B cell (primary cell): ENCODE results near the gene IP6K2. TPM values are rescaled to one million over a fixed set of nuclear protein-coding genes. Genes with fewer than 3 reads are reported as not detected.
"Not testable (repeated sequence)": the region's sequence is repeated elsewhere in the genome, so short reads cannot be mapped to it uniquely, and the experiment has no call there.

Experiments used
- ATAC-seq: fragments of 200-7000 bp; cut with Tn5 transposase; one replicate; pipeline ENCODE4 v1.10.0; 2021; ENCODE audit warnings: low read depth, mild to moderate bottlenecking, moderate number of reproducible peaks, moderate library complexity
- CTCF ChIA-PET: fragments of 350-600 bp; sonication (Branson Sonifier 250); formaldehyde crosslinking; loops from one replicate; lab custom pipeline; 2021; ENCODE audit warnings: antibody characterized with exemption, inconsistent platforms; lab: Charles Lee
- POLR2A ChIA-PET: fragments of 350-600 bp; sonication (Branson Sonifier 250); formaldehyde crosslinking; loops from one replicate; lab custom pipeline; 2021; ENCODE audit warnings: antibody characterized with exemption; lab: Charles Lee
- DNase-seq: peaks from one replicate; pipeline ENCODE4 v3.0.0; 2013
- H2AFZ ChIP-seq: 2 replicates; pipeline ENCODE4 v1.6.1; 2012; ENCODE audit warnings: mild to moderate bottlenecking, low read depth, low read length; ENCODE audit not compliant: insufficient read depth, poor library complexity, severe bottlenecking
- H3K27ac ChIP-seq, 2 donors: 1 replicate in 1 of 2; 2 replicates in 1 of 2; pipeline ENCODE4 v1.5.1; 2012 to 2013; ENCODE audit warnings: low read length in 2 of 2, mild to moderate bottlenecking in 2 of 2, moderate library complexity in 1 of 2
- H3K27me3 ChIP-seq, 4 experiments: fragments of 200-600 bp in 1 of 4; sonication (generic) in 1 of 4; replicated peaks in 1 of 4; 1 replicate in 2 of 4; 2 replicates in 2 of 4; pipeline versions ENCODE4 v1.6.1 to v1.7.0; 2013 to 2016; ENCODE audit warnings: low read length in 3 of 4, mild to moderate bottlenecking in 2 of 4, mixed read lengths in 1 of 4, moderate library complexity in 1 of 4; ENCODE audit not compliant: insufficient read depth in 4 of 4, control insufficient read depth in 3 of 4; ENCODE audit errors: control extremely low read depth in 1 of 4
- H3K36me3 ChIP-seq, 2 experiments: replicated peaks in 1 of 2; 1 replicate in 1 of 2; 2 replicates in 1 of 2; pipeline versions ENCODE4 v1.6.1 to v1.7.1; 2013; ENCODE audit warnings: low read length in 1 of 2; ENCODE audit not compliant: insufficient read depth in 2 of 2, control insufficient read depth in 1 of 2; ENCODE audit errors: control extremely low read depth in 1 of 2, extremely low read depth in 1 of 2
- H3K4me1 ChIP-seq, 2 donors: fragments of 200-600 bp in 1 of 2; sonication (generic) in 1 of 2; 1 replicate in 1 of 2; 2 replicates in 1 of 2; pipeline versions ENCODE4 v1.5.1 to v1.6.1; 2013 to 2017; ENCODE audit warnings: low read length in 2 of 2; ENCODE audit not compliant: control insufficient read depth in 2 of 2, insufficient read depth in 2 of 2
- H3K4me2 ChIP-seq: replicated peaks from 2 replicates; pipeline ENCODE3; 2012; ENCODE audit warnings: mild to moderate bottlenecking, low read depth, low read length; ENCODE audit not compliant: poor library complexity, severe bottlenecking
- H3K4me3 ChIP-seq, 5 experiments: fragments of 200-600 bp in 1 of 5; sonication (generic) in 1 of 5; 1 replicate in 3 of 5; 2 replicates in 2 of 5; pipeline versions ENCODE4 v1.5.1 to v1.7.0; 2011 to 2016; ENCODE audit warnings: low read length in 4 of 5, mild to moderate bottlenecking in 4 of 5, low read depth in 2 of 5, control low read depth in 1 of 5, moderate library complexity in 1 of 5; ENCODE audit not compliant: insufficient read depth in 1 of 5; ENCODE audit errors: control extremely low read depth in 1 of 5, extremely low read depth in 1 of 5
- H3K79me2 ChIP-seq: fragments of 200-600 bp; sonication (generic); one replicate; pipeline ENCODE4 v1.6.0; 2016; ENCODE audit warnings: low read length; ENCODE audit not compliant: control insufficient read depth, insufficient read depth
- H3K9ac ChIP-seq: fragments of 200-600 bp; sonication (generic); 2 replicates; pipeline ENCODE4 v1.6.1; 2017; ENCODE audit warnings: mild to moderate bottlenecking, low read length, moderate library complexity
- H3K9me3 ChIP-seq, 3 donors: one replicate each; pipeline versions ENCODE4 v1.6.1 to v1.7.1; 2013; ENCODE audit warnings: low read length in 2 of 3; ENCODE audit not compliant: control insufficient read depth in 2 of 3, insufficient read depth in 1 of 3; ENCODE audit errors: control extremely low read depth in 1 of 3
- H4K20me1 ChIP-seq: 2 replicates; pipeline ENCODE4 v1.6.0; 2012; ENCODE audit warnings: mild to moderate bottlenecking, low read length; ENCODE audit not compliant: insufficient read depth, control insufficient read depth, poor library complexity, severe bottlenecking
- H3K27ac Mint-ChIP-seq: one replicate; pipeline ENCODE4 v1.8.0; 2021; ENCODE audit warnings: mixed read lengths
- H3K27me3 Mint-ChIP-seq: one replicate; pipeline ENCODE4 v1.8.0; 2021; ENCODE audit warnings: mixed read lengths
- H3K4me1 Mint-ChIP-seq: one replicate; pipeline ENCODE4 v1.8.0; 2021; ENCODE audit warnings: mixed read lengths
- H3K4me3 Mint-ChIP-seq: one replicate; pipeline ENCODE4 v1.8.0; 2021; ENCODE audit warnings: mixed read lengths
- H3K9me3 Mint-ChIP-seq: one replicate; pipeline ENCODE4 v1.8.0; 2022; ENCODE audit warnings: mixed read lengths; ENCODE audit not compliant: insufficient read depth
- CTCF ChIP-seq: fragments of 200-600 bp; IDR thresholded peaks from one replicate; pipeline ENCODE4 v1.8.0; 2022; ENCODE audit warnings: antibody characterized with exemption, mild to moderate bottlenecking
- EZH2 ChIP-seq: IDR thresholded peaks from 2 replicates; pipeline ENCODE4 v1.6.1; 2012; ENCODE audit warnings: borderline replicate concordance, low read depth, mild to moderate bottlenecking, moderate library complexity, low read length; ENCODE audit not compliant: insufficient read depth, poor library complexity, severe bottlenecking
- WGBS: methylation state at CpG from one replicate; pipeline ENCODE4 v1.1.5; 2013; ENCODE audit warnings: missing lambda C conversion rate; ENCODE audit not compliant: insufficient coverage; 5-methylcytosine and 5-hydroxymethylcytosine counted together
- intact Hi-C: fragments of 100-400 bp; cut with micrococcal nuclease; formaldehyde crosslinking; loops from one replicate; pipeline ENCODE4 v1.10.0; 2022
- polyA plus RNA-seq: library from polyadenylated mRNA; depleted of rRNA; stranded (reverse); fragments of >200 nt; gene quantifications from 2 replicates; pipeline ENCODE4 v1.2.3, GENCODE V29; 2012
- total RNA-seq, 2 donors: library from RNA; stranded (reverse); fragments of 120-200 nt in 1 of 2; gene quantifications; 1 replicate in 1 of 2; 2 replicates in 1 of 2; pipeline versions ENCODE4 v1.2.3 to v1.2.4, GENCODE V29; 2013 to 2022

Gene IP6K2
- total and polyA plus RNA-seq, 2 donors (not counting 1 experiment from before 2014, with no cell fraction given): 132 to 140 TPM

GRCh38 chr3:48727511-48727910 lies 10.5 kb upstream of the IP6K2 start:
- Histone ChIP-seq H4K20me1 (no peaks in the 10 kb centered on the region), H3K4me3 (no peak overlapping the region), H3K9me3 (no peaks in the 10 kb centered on the region), H3K4me2 (no peak overlapping the region), H3K27ac (no peak overlapping the region), H3K9ac (no peak overlapping the region), H3K4me1 (no peaks in the 10 kb centered on the region), H2AFZ (no peak overlapping the region), H3K36me3 (no peaks in the 10 kb centered on the region), H3K27me3 (no peaks in the 10 kb centered on the region), H3K79me2 (no peaks in the 10 kb centered on the region)
- 98% methylated on average over 8 of the region's 8 CpGs for WGBS
- TF ChIP-seq EZH2 (no peak), CTCF (no peak)
- POLR2A ChIA-PET: interaction anchor here (0.6 kb wide), 1 partner anchor 173 kb away, joined by 12 read pairs; no protein-coding TSS in a partner anchor
- H3K27ac Mint-ChIP-seq: no peak overlapping the region
- H3K27me3 Mint-ChIP-seq: no peaks in the 10 kb centered on the region
- DNase-seq: no peak
- H3K4me1 Mint-ChIP-seq: no peaks in the 10 kb centered on the region
- H3K9me3 Mint-ChIP-seq: no peaks in the 10 kb centered on the region
- CTCF ChIA-PET: interaction anchor here (1.6 kb wide), 1 partner anchor 12 kb away, joined by 11 read pairs; no protein-coding TSS in a partner anchor
- intact Hi-C loops: no loop called here
- no peak for ATAC-seq
- no peak overlapping the region for H3K4me3 Mint-ChIP-seq

GRCh38 chr3:48725185-48725855 lies 8.3 kb upstream of the IP6K2 start:
- H3K4me1 Mint-ChIP-seq, H3K27ac Mint-ChIP-seq, H3K4me1 ChIP-seq, H3K9me3 ChIP-seq, DNase-seq, H3K79me2 ChIP-seq, H3K36me3 ChIP-seq, H3K4me3 ChIP-seq, H3K4me3 Mint-ChIP-seq, CTCF ChIA-PET, H3K4me2 ChIP-seq, H3K27me3 Mint-ChIP-seq, H2AFZ ChIP-seq, H3K9ac ChIP-seq, ATAC-seq, H4K20me1 ChIP-seq, POLR2A ChIA-PET, intact Hi-C loops, H3K27me3 ChIP-seq, H3K9me3 Mint-ChIP-seq, H3K27ac ChIP-seq: not testable (repeated sequence)
- WGBS: 92% methylated on average over 4 of the region's 8 CpGs
